A549 (cell line): ENCODE data around the gene C2orf72.

Source experiments
- RCOR1 ChIP-seq: fragments of 150-350 bp; IDR thresholded peaks from 2 replicates; pipeline ENCODE4 v1.6.1; 2014; ENCODE audit warnings: antibody characterized with exemption, low read length, low read depth
- TF ChIP-seq, protein P1 (sequence below): fragments of >200 bp; sonication (Bioruptor Twin); formaldehyde crosslinking; IDR thresholded peaks from 3 replicates; pipeline ENCODE4 v1.5.1; 2016

DNA sequence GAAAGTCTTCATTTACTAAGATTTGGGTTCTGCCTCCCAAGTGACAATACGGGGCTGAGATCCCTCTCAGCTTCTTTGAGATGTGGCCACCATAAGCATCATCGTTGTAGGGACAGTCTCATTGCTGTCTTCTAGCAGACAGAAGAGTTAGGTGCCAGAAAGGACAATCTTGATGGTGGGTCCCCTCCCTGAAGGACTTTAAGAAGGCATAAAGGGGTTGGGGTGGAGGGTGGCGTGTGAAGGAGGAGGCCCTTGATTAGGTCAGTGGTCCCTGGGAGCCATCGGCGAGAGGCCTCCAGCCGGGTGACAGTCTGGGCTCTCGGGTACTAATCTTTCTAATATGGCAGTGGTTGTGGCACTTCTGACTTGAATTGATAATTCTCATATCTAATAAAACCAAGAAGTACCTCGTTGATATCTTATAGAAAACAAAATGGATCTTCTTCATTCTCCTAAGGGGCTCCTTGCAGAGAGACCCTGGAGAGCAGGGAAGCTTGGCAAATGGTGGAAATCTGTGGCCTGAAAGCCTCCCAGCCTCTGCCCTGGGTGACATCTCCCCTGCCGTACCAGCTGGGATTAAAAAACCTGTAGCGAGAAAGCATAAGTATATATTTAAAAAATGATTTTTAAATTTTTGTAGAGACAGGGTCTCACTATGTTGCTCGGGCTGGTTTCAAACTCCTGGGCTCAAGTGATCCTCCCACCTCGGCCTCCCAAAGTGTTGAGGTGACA, 12.1 kb downstream of the C2orf72 start:
- TF ChIP-seq RCOR1, result no peak
- TF ChIP-seq, protein P1, sequence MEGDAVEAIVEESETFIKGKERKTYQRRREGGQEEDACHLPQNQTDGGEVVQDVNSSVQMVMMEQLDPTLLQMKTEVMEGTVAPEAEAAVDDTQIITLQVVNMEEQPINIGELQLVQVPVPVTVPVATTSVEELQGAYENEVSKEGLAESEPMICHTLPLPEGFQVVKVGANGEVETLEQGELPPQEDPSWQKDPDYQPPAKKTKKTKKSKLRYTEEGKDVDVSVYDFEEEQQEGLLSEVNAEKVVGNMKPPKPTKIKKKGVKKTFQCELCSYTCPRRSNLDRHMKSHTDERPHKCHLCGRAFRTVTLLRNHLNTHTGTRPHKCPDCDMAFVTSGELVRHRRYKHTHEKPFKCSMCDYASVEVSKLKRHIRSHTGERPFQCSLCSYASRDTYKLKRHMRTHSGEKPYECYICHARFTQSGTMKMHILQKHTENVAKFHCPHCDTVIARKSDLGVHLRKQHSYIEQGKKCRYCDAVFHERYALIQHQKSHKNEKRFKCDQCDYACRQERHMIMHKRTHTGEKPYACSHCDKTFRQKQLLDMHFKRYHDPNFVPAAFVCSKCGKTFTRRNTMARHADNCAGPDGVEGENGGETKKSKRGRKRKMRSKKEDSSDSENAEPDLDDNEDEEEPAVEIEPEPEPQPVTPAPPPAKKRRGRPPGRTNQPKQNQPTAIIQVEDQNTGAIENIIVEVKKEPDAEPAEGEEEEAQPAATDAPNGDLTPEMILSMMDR, result no peak
